CD4-positive, alpha-beta memory T cell (primary cell): ENCODE results near the gene SLC25A13. TPM values are rescaled to one million over a fixed set of nuclear protein-coding genes. Genes with fewer than 3 reads are reported as not detected.

Experiments used
- CTCF ChIA-PET: fragments of 350-600 bp; sonication (Branson Sonifier 250); formaldehyde crosslinking; loops from one replicate; lab custom pipeline; 2021; ENCODE audit warnings: inconsistent platforms; ENCODE audit not compliant: partially characterized antibody; lab: Charles Lee
- POLR2A ChIA-PET: fragments of 350-600 bp; sonication (Branson Sonifier 250); formaldehyde crosslinking; loops from one replicate; lab custom pipeline; 2021; ENCODE audit not compliant: partially characterized antibody; lab: Charles Lee
- DNase-seq, 5 donors: peaks; one replicate each; pipeline versions ENCODE4 v3.0.0 to v3.0.0-alpha.2; 2020 to 2022; ENCODE audit warnings: mixed read lengths in 1 of 5
- H3K27ac ChIP-seq: one replicate; pipeline ENCODE4 v1.7.0; 2013; ENCODE audit warnings: low read depth, low read length
- H3K27me3 ChIP-seq: 2 replicates; pipeline ENCODE4 v1.7.0; 2013; ENCODE audit warnings: mild to moderate bottlenecking, low read length, moderate library complexity; ENCODE audit not compliant: insufficient read depth
- H3K36me3 ChIP-seq: 2 replicates; pipeline ENCODE4 v1.7.0; 2013; ENCODE audit warnings: mild to moderate bottlenecking, low read length, moderate library complexity; ENCODE audit not compliant: insufficient read depth
- H3K4me1 ChIP-seq: 2 replicates; pipeline ENCODE4 v1.7.0; 2013; ENCODE audit warnings: mild to moderate bottlenecking, low read length, moderate library complexity; ENCODE audit not compliant: insufficient read depth
- H3K4me3 ChIP-seq, 2 donors: one replicate each; pipeline ENCODE4 v1.7.0; 2013; ENCODE audit warnings: low read length in 2 of 2, mild to moderate bottlenecking in 1 of 2
- H3K9me3 ChIP-seq, 2 donors: one replicate each; pipeline ENCODE4 v1.7.0; 2013; ENCODE audit warnings: low read length in 2 of 2, control low read depth in 1 of 2; ENCODE audit not compliant: control insufficient read depth in 1 of 2
- H3K27ac Mint-ChIP-seq, 7 donors: one replicate each; pipeline ENCODE4 v1.8.0; 2020 to 2021; ENCODE audit warnings: mixed read lengths in 7 of 7, mild to moderate bottlenecking in 6 of 7, inconsistent platforms in 3 of 7, moderate library complexity in 3 of 7
- H3K27me3 Mint-ChIP-seq, 2 donors: one replicate each; pipeline ENCODE4 v1.8.0; 2020 to 2021; ENCODE audit warnings: mixed read lengths in 2 of 2
- H3K36me3 Mint-ChIP-seq, 2 donors: one replicate each; pipeline ENCODE4 v1.8.0; 2020 to 2021; ENCODE audit warnings: mixed read lengths in 2 of 2, inconsistent platforms in 1 of 2, mild to moderate bottlenecking in 1 of 2
- H3K4me1 Mint-ChIP-seq, 4 donors: one replicate each; pipeline ENCODE4 v1.8.0; 2020 to 2021; ENCODE audit warnings: mixed read lengths in 4 of 4, mild to moderate bottlenecking in 1 of 4
- H3K4me3 Mint-ChIP-seq, 8 donors: one replicate each; pipeline ENCODE4 v1.8.0; 2020 to 2021; ENCODE audit warnings: mixed read lengths in 8 of 8, mild to moderate bottlenecking in 7 of 8, moderate library complexity in 6 of 8, inconsistent platforms in 3 of 8
- H3K9me3 Mint-ChIP-seq, 8 donors: one replicate each; pipeline ENCODE4 v1.8.0; 2020 to 2021; ENCODE audit warnings: mixed read lengths in 8 of 8, mild to moderate bottlenecking in 5 of 8, inconsistent platforms in 3 of 8, moderate library complexity in 1 of 8
- intact Hi-C: fragments of 100-400 bp; cut with micrococcal nuclease; formaldehyde crosslinking; loops from one replicate; pipeline ENCODE4 v1.15.1; 2023
- polyA plus RNA-seq, 2 donors: library from polyadenylated mRNA; unstranded; fragments of 300-500 nt; fragmentation: Illumina TruSeq; gene quantifications; one replicate each; pipeline ENCODE4 v1.2.3, GENCODE V29; 2021
- total RNA-seq, 2 experiments: library from RNA; stranded (reverse); gene quantifications; one replicate each; pipeline ENCODE4 v1.2.3, GENCODE V29; 2021

SLC25A13 gene
- total and polyA plus RNA-seq, 4 experiments from 2014 or later, result 5.2 to 12.2 (median 8.2) TPM

DNA sequence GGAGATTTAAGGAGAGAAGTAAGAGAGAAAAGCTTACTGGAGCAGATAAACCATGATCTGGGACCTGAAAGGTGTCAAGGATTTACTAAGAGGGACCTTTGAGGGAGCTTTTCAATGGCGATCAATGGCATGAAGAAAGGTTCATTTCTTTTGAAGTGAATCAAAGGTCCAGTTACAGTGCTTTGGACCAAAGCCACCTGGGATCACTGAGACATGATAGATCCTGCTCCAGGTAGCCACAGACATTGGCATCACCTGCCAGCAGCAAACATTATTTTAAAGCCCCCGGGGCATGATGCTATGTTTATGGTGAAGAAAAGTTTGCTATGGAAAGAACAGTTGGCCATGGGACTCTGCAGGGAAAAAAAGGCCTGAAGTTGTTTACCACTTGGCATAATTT is 109.4 kb downstream of the SLC25A13 start:
- no peak overlapping the region for H3K27ac Mint-ChIP-seq

DNA sequence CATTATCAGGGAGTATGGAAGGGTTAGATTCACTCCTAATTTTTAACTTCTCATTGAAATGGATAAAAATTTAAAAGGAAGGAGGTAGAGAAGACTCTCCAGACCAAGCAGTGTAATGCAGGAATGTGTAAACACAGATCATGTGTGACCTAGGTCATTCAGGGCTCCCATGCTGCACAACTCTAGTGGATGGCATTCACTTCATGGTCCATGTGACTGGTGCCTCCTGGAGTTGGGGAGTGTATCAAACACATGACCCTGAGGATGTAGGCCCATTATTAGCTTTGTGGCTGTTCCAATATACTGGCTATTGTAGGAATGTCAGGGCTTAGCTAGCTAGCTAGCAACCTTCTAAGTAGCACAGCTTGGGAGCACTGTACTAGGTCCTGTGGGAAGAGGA is 109.9 kb downstream of the SLC25A13 start:
- Mint-ChIP-seq H3K9me3 (peaks cover 0 to 4% (median 1%) of the 10 kb centered on the region in 8 donors), H3K27ac (peak overlapping the region in 1 of 7 donors; percentile 39), H3K4me1 (no peaks in the 10 kb centered on the region), H3K36me3 (peaks cover 5 to 15% of the 10 kb centered on the region in 2 donors), H3K27me3 (no peaks in the 10 kb centered on the region), H3K4me3 (no peak overlapping the region)
- ChIA-PET CTCF (no interaction called here), POLR2A (no interaction called here)
- H3K27me3 ChIP-seq, result no peaks in the 10 kb centered on the region
- no peaks in the 10 kb centered on the region for H3K9me3 ChIP-seq
- H3K4me1 ChIP-seq, result no peaks in the 10 kb centered on the region
- no peak overlapping the region for H3K4me3 ChIP-seq
- H3K27ac ChIP-seq, result no peak overlapping the region
- intact Hi-C loops, result no loop called here
- no peaks in the 10 kb centered on the region for H3K36me3 ChIP-seq
- no peak for DNase-seq

More for the DNA sequence above, 109.4 kb downstream of the SLC25A13 start:
- DNase-seq, result no peak
- Histone ChIP-seq H3K9me3 (no peaks in the 10 kb centered on the region), H3K27ac (no peak overlapping the region), H3K4me1 (no peaks in the 10 kb centered on the region), H3K4me3 (no peak overlapping the region), H3K36me3 (no peaks in the 10 kb centered on the region), H3K27me3 (no peaks in the 10 kb centered on the region)
- ChIA-PET CTCF (no interaction called here), POLR2A (no interaction called here)
- peaks cover 5 to 15% of the 10 kb centered on the region in 2 donors for H3K36me3 Mint-ChIP-seq
- H3K4me1 Mint-ChIP-seq, result no peaks in the 10 kb centered on the region
- H3K9me3 Mint-ChIP-seq, result peaks cover 0 to 4% (median 1%) of the 10 kb centered on the region in 8 donors
- no peaks in the 10 kb centered on the region for H3K27me3 Mint-ChIP-seq
- intact Hi-C loops, result no loop called here
- no peak overlapping the region for H3K4me3 Mint-ChIP-seq

GRCh38 chr7:96205665-96206064 is 116.2 kb downstream of the SLC25A13 start:
- Histone ChIP-seq H3K36me3 (no peaks in the 10 kb centered on the region), H3K4me3 (no peak overlapping the region), H3K9me3 (no peaks in the 10 kb centered on the region), H3K27me3 (no peaks in the 10 kb centered on the region), H3K27ac (no peak overlapping the region), H3K4me1 (no peaks in the 10 kb centered on the region)
- DNase-seq, result no peak
- intact Hi-C loops, result no loop called here
- Mint-ChIP-seq H3K27ac (no peak overlapping the region), H3K36me3 (peaks cover 17 to 24% of the 10 kb centered on the region in 2 donors), H3K4me3 (no peak overlapping the region), H3K4me1 (no peaks in the 10 kb centered on the region), H3K9me3 (no peaks in the 10 kb centered on the region), H3K27me3 (no peaks in the 10 kb centered on the region)
- CTCF ChIA-PET, result no interaction called here
- POLR2A ChIA-PET, result no interaction called here

DNA sequence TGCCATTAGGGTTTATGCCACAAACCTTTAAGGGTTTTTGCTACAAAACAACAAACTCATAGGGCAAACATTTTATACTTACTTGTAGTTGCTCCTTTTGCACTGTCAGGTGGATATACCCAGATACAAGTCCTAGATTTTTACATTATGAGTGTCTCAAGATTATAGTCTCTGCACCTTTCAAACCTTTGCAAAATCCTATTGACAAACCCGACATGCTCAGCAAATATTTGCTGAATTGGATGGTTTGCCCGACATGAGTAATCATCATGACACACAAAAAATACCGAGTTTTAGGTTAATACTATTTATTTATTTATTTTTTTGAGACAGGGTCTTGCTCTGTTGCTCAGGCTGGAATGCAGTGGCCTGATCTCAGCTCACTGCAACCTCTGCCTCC is 117.3 kb downstream of the SLC25A13 start:
- Histone ChIP-seq H3K27me3 (no peaks in the 10 kb centered on the region), H3K4me1 (no peaks in the 10 kb centered on the region), H3K36me3 (no peaks in the 10 kb centered on the region), H3K9me3 (no peaks in the 10 kb centered on the region), H3K27ac (no peak overlapping the region), H3K4me3 (no peak overlapping the region)
- H3K36me3 Mint-ChIP-seq, result peaks cover 17 to 25% of the 10 kb centered on the region in 2 donors
- POLR2A ChIA-PET, result no interaction called here
- CTCF ChIA-PET, result no interaction called here
- H3K27me3 Mint-ChIP-seq, result no peaks in the 10 kb centered on the region
- H3K9me3 Mint-ChIP-seq, result no peaks in the 10 kb centered on the region
- intact Hi-C loops, result no loop called here
- H3K27ac Mint-ChIP-seq, result no peak overlapping the region
- H3K4me3 Mint-ChIP-seq, result no peak overlapping the region
- no peak for DNase-seq
- no peaks in the 10 kb centered on the region for H3K4me1 Mint-ChIP-seq

DNA sequence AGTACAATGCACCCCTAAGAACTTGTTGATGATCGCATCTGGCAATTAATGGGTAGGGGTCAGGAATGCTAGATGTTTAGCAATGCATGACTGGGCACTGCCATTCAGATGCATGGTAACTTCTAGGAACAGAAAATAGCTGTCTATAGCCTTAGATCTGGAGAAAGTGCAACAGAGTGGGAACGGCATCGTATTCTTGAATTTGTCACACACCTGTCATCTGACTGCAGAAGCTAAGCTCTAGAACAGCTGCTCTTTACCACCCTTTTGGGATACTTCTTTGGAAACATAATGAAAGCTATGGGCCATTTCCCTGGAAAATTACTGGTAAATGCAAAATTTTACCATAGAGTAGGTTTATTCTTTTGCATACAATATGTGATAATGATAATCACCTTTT is 118.1 kb downstream of the SLC25A13 start:
- Histone ChIP-seq H3K27me3 (no peaks in the 10 kb centered on the region), H3K27ac (no peak overlapping the region), H3K36me3 (no peaks in the 10 kb centered on the region), H3K4me3 (no peak overlapping the region), H3K4me1 (no peaks in the 10 kb centered on the region), H3K9me3 (no peaks in the 10 kb centered on the region)
- H3K27ac Mint-ChIP-seq, result no peak overlapping the region
- no peaks in the 10 kb centered on the region for H3K4me1 Mint-ChIP-seq
- H3K4me3 Mint-ChIP-seq, result no peak overlapping the region
- H3K36me3 Mint-ChIP-seq, result peaks cover 17 to 21% of the 10 kb centered on the region in 2 donors
- H3K27me3 Mint-ChIP-seq, result no peaks in the 10 kb centered on the region
- H3K9me3 Mint-ChIP-seq, result no peaks in the 10 kb centered on the region
- CTCF ChIA-PET, result no interaction called here
- intact Hi-C loops, result no loop called here
- DNase-seq, result no peak
- POLR2A ChIA-PET, result no interaction called here

DNA sequence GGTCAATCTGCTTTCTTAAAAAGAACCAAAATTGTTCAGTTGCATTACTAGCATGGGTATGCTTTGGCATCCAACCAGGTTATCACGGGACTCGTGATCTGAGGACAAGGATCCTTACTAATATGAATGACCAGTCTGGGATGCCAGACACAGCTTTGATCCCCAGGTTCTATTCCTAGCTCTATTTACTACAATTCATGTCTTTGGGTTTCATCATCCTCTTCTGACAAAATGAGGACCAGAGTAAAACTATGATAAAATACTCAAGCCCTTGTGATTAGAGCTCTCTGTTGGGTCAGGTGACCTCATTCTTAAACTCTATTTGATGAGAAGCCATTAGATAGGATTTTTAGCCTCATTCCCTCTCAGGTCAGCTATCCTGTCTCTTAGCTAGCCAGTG is 119.8 kb downstream of the SLC25A13 start:
- no peaks in the 10 kb centered on the region for H3K9me3 Mint-ChIP-seq
- intact Hi-C loops, result no loop called here
- H3K4me3 ChIP-seq, result no peak overlapping the region
- H3K27ac ChIP-seq, result no peak overlapping the region
- no peaks in the 10 kb centered on the region for H3K27me3 Mint-ChIP-seq
- no peaks in the 10 kb centered on the region for H3K27me3 ChIP-seq
- H3K36me3 Mint-ChIP-seq, result peaks cover 12 to 16% of the 10 kb centered on the region in 2 donors
- POLR2A ChIA-PET, result no interaction called here
- H3K27ac Mint-ChIP-seq, result no peak overlapping the region
- no peak for DNase-seq
- no peaks in the 10 kb centered on the region for H3K9me3 ChIP-seq
- CTCF ChIA-PET, result no interaction called here
- no peak overlapping the region for H3K4me3 Mint-ChIP-seq
- H3K4me1 Mint-ChIP-seq, result no peaks in the 10 kb centered on the region
- no peaks in the 10 kb centered on the region for H3K4me1 ChIP-seq
- no peaks in the 10 kb centered on the region for H3K36me3 ChIP-seq

DNA sequence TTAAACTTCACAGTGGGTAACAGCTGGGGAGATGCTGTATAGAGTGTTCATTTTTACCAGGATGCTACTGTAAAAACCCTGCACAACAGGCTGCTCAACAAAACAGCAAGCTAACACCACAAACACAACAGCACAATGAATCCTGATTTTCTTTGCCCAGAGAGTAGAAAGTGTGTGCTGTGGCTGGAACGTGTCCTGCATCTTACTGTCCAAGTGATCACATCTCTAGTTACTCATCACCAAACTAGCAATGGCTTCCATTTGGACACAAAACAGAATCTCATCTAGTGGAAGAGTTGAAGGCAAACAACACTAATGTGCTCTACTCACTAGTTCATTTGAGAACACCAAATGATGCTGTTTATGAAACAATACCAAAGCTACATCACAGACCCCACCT is 121.2 kb downstream of the SLC25A13 start:
- ChIA-PET CTCF (no interaction called here), POLR2A (no interaction called here)
- Mint-ChIP-seq H3K4me3 (no peak overlapping the region), H3K27me3 (no peaks in the 10 kb centered on the region), H3K4me1 (no peaks in the 10 kb centered on the region), H3K27ac (no peak overlapping the region), H3K36me3 (peaks cover 6 to 16% of the 10 kb centered on the region in 2 donors), H3K9me3 (no peaks in the 10 kb centered on the region)
- DNase-seq, result no peak
- no peaks in the 10 kb centered on the region for H3K9me3 ChIP-seq
- no peaks in the 10 kb centered on the region for H3K4me1 ChIP-seq
- no peaks in the 10 kb centered on the region for H3K27me3 ChIP-seq
- H3K36me3 ChIP-seq, result no peaks in the 10 kb centered on the region
- intact Hi-C loops, result no loop called here
- H3K27ac ChIP-seq, result no peak overlapping the region
- H3K4me3 ChIP-seq, result no peak overlapping the region

- POLR2A ChIA-PET, result no interaction called here
- H3K36me3 Mint-ChIP-seq, result peaks cover 10 to 16% of the 10 kb centered on the region in 2 donors
- H3K4me1 Mint-ChIP-seq, result no peaks in the 10 kb centered on the region
- no peak overlapping the region for H3K4me3 Mint-ChIP-seq
- H3K27ac Mint-ChIP-seq, result no peak overlapping the region
- no peak overlapping the region for H3K27ac ChIP-seq
- H3K4me3 ChIP-seq, result no peak overlapping the region
- H3K9me3 ChIP-seq, result no peaks in the 10 kb centered on the region
- CTCF ChIA-PET, result no interaction called here
- H3K27me3 Mint-ChIP-seq, result no peaks in the 10 kb centered on the region
- H3K27me3 ChIP-seq, result no peaks in the 10 kb centered on the region
- H3K36me3 ChIP-seq, result no peaks in the 10 kb centered on the region
- no peaks in the 10 kb centered on the region for H3K4me1 ChIP-seq
- intact Hi-C loops, result no loop called here
- DNase-seq, result no peak
- no peaks in the 10 kb centered on the region for H3K9me3 Mint-ChIP-seq
Observed at GRCh38 chr7:96199421-96199820, 122.5 kb downstream of the SLC25A13 start.
